ENCODE measurements around the gene GEMIN7.
"Not testable (repeated sequence)": the region's sequence is repeated elsewhere in the genome, so short reads cannot be mapped to it uniquely, and the experiment has no call there.

The GEMIN7 gene

GRCh38 chr19:45104658-45105349 is 25.7 kb downstream of the GEMIN7 start:
- no peak for DNase-seq (ENCODE audit: low read depth)

GRCh38 chr19:45106363-45106762 is 27.3 kb downstream of the GEMIN7 start:
- not testable (repeated sequence) for DNase-seq (ENCODE audit: low read depth)

- DNase-seq (ENCODE audit: low read depth): no peak
Measured at GRCh38 chr19:45107621-45108150, 28.6 kb downstream of the GEMIN7 start.

- DNase-seq (ENCODE audit: low read depth): no peak
Measured at GRCh38 chr19:45110851-45111266, 31.8 kb downstream of the GEMIN7 start.

GRCh38 chr19:45112111-45112827 is 33.2 kb downstream of the GEMIN7 start:
- no peak for DNase-seq (ENCODE audit: low read depth)

GRCh38 chr19:45113628-45114027 is 34.6 kb downstream of the GEMIN7 start:
- DNase-seq (ENCODE audit: low read depth): no peak

GRCh38 chr19:45114116-45114515 is 35.1 kb downstream of the GEMIN7 start:
- DNase-seq (ENCODE audit: low read depth): no peak

GRCh38 chr19:45115809-45116615 is 37.0 kb downstream of the GEMIN7 start:
- no peak for DNase-seq (ENCODE audit: low read depth)

GRCh38 chr19:45117167-45117594 is 38.1 kb downstream of the GEMIN7 start:
- no peak for DNase-seq (ENCODE audit: low read depth)

GRCh38 chr19:45117671-45118070 is 38.6 kb downstream of the GEMIN7 start:
- no peak for DNase-seq (ENCODE audit: low read depth)

GRCh38 chr19:45118106-45118505 is 39.0 kb downstream of the GEMIN7 start:
- no peak for DNase-seq (ENCODE audit: low read depth)

GRCh38 chr19:45118591-45119355 is 39.7 kb downstream of the GEMIN7 start:
- not testable (repeated sequence) for DNase-seq (ENCODE audit: low read depth)

- DNase-seq (ENCODE audit: low read depth): no peak
Measured at GRCh38 chr19:45119582-45119981, 40.5 kb downstream of the GEMIN7 start.

GRCh38 chr19:45121827-45122345 is 42.8 kb downstream of the GEMIN7 start:
- DNase-seq (ENCODE audit: low read depth): no peak

GRCh38 chr19:45122832-45123231 is 43.8 kb downstream of the GEMIN7 start:
- no peak for DNase-seq (ENCODE audit: low read depth)

- no peak for DNase-seq (ENCODE audit: low read depth)
Measured at GRCh38 chr19:45123440-45123850, 44.4 kb downstream of the GEMIN7 start.

- DNase-seq (ENCODE audit: low read depth): no peak
Measured at GRCh38 chr19:45124021-45124420, 45.0 kb downstream of the GEMIN7 start.

- DNase-seq (ENCODE audit: low read depth): no peak
Measured at GRCh38 chr19:45125360-45125759, 46.3 kb downstream of the GEMIN7 start.

- DNase-seq (ENCODE audit: low read depth): peak; percentile 3
Measured at GRCh38 chr19:45125975-45126493, 47.0 kb downstream of the GEMIN7 start.

GRCh38 chr19:45126654-45127053 is 47.6 kb downstream of the GEMIN7 start:
- no peak for DNase-seq (ENCODE audit: low read depth)

GRCh38 chr19:45128146-45128545 is 49.1 kb downstream of the GEMIN7 start:
- no peak for DNase-seq (ENCODE audit: low read depth)

Measured in GM04503 (cell line).